Thoracic aorta (tissue), 2 donors: ENCODE data around the gene CHD9. TPM values are rescaled to one million over a fixed set of nuclear protein-coding genes. Genes with fewer than 3 reads are reported as not detected.

Source experiments
- ATAC-seq: fragments of 150-250 bp; one replicate; pipeline ENCODE4 v1.8.0; 2017; ENCODE audit warnings: low read depth; ENCODE audit not compliant: insufficient number of reproducible peaks, low FRiP score
- DNase-seq: peaks from one replicate; pipeline ENCODE4 v3.0.0-alpha.2; 2020; ENCODE audit warnings: low spot score
- H3K27ac ChIP-seq, 2 donors: fragments of 200-600 bp; sonication (generic); 1 replicate in 1 of 2; 2 replicates in 1 of 2; pipeline ENCODE4 v1.5.1; 2016; ENCODE audit warnings: mild to moderate bottlenecking in 2 of 2, moderate library complexity in 2 of 2
- H3K27me3 ChIP-seq: fragments of 200-600 bp; sonication (generic); replicated peaks from 2 replicates; pipeline ENCODE4 v1.6.0; 2016; ENCODE audit warnings: mild to moderate bottlenecking; ENCODE audit not compliant: insufficient read depth
- H3K36me3 ChIP-seq: fragments of 200-600 bp; sonication (generic); one replicate; pipeline ENCODE4 v1.5.1; 2016
- H3K4me1 ChIP-seq, 2 donors: fragments of 200-600 bp; sonication (generic); 1 replicate in 1 of 2; 2 replicates in 1 of 2; pipeline versions ENCODE4 v1.5.1 to v1.6.0; 2016; ENCODE audit warnings: low read depth in 2 of 2, mild to moderate bottlenecking in 1 of 2; ENCODE audit not compliant: control insufficient read depth in 1 of 2
- H3K4me3 ChIP-seq: fragments of 200-600 bp; sonication (generic); 2 replicates; pipeline ENCODE4 v1.5.1; 2016; ENCODE audit warnings: mild to moderate bottlenecking
- H3K9me3 ChIP-seq: fragments of 200-600 bp; sonication (generic); 2 replicates; pipeline ENCODE4 v1.5.1; 2016
- CTCF ChIP-seq: fragments of 200-600 bp; sonication (generic); IDR thresholded peaks from one replicate; pipeline ENCODE4 v1.5.1; 2019; ENCODE audit warnings: antibody characterized with exemption
- total RNA-seq, 2 donors: library from RNA; depleted of rRNA; stranded (reverse); fragments of >200 nt; gene quantifications; one replicate each; pipeline versions ENCODE4 v1.1.0 to v1.2.3, GENCODE V29; 2016

CHD9 gene
- total RNA-seq, 2 donors from 2014 or later: 71.3 to 152 TPM

DNA sequence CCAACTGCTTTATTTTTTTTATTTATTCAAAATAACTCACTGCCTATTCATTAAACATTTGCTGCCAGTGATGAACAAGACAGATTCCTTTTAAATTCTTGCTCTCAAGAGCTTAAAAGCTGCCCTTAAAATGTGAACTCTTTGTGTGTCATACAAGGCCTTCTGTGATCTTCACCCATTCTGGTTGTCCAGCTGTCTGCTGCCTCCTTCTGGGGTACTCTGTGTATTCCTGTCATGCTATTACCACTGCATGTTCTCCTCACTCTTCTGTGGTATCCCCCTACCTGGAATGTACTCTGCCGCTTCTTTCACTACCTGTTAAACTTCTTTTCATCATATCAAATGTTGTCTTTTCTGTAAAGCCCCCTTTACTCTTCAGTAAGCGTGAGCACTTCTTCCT is 165.8 kb downstream of the CHD9 start:
- no peak for DNase-seq
- H3K4me1 ChIP-seq: peaks cover 43 to 47% of the 10 kb centered on the region in 2 donors
- no peaks in the 10 kb centered on the region for H3K36me3 ChIP-seq
- TF ChIP-seq CTCF: no peak
- H3K27ac ChIP-seq: peak overlapping the region; percentile 65 to 71
- ATAC-seq: no peak
- no peak overlapping the region for H3K4me3 ChIP-seq
- H3K27me3 ChIP-seq: no peaks in the 10 kb centered on the region
- H3K9me3 ChIP-seq: no peaks in the 10 kb centered on the region

DNA sequence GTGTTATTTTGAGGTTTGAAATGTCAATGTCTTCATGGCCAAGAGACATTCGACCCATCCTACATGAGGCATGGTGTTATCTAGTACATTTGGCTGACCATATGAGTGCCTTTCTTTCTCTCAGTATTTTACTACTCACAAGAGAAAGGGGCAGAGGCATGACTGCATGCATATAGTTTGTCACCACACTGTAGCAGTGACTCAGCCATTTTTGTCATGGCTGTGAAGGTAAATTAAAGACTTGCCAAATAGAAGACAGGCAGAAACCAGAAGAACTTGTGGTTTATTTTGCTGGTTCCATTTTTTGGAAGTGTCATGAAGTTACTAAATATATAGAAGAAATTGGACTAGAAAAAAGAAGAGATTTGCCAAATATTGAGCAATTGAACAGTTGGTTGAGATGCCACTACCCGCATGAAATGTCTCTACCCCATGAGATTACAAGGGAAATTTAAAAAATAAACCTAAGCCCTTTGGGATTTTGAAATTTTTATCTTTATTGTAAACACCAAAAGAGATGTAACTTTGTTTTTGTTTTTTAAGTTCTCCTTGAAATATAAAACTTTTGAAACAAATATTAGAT is 170.3 kb downstream of the CHD9 start:
- H3K9me3 ChIP-seq: no peaks in the 10 kb centered on the region
- ATAC-seq (no peak), DNase-seq (no peak)
- H3K27ac ChIP-seq: no peak overlapping the region
- H3K4me3 ChIP-seq: no peak overlapping the region
- H3K36me3 ChIP-seq: peaks cover 20% of the 10 kb centered on the region
- no peaks in the 10 kb centered on the region for H3K27me3 ChIP-seq
- H3K4me1 ChIP-seq: peaks cover 21 to 22% of the 10 kb centered on the region in 2 donors
- no peak for TF ChIP-seq CTCF

- Histone ChIP-seq H3K27ac (no peak overlapping the region), H3K36me3 (peaks cover 62% of the 10 kb centered on the region), H3K9me3 (no peaks in the 10 kb centered on the region), H3K4me1 (no peaks in the 10 kb centered on the region), H3K4me3 (no peak overlapping the region), H3K27me3 (no peaks in the 10 kb centered on the region)
- ATAC-seq: no peak
- DNase-seq: no peak
- no peak for TF ChIP-seq CTCF
Measured at GRCh38 chr16:53232826-53233529, 178.2 kb downstream of the CHD9 start.

GRCh38 chr16:53234836-53235235 is 180.0 kb downstream of the CHD9 start:
- Histone ChIP-seq H3K4me1 (no peaks in the 10 kb centered on the region), H3K9me3 (no peaks in the 10 kb centered on the region), H3K27me3 (no peaks in the 10 kb centered on the region), H3K27ac (no peak overlapping the region), H3K36me3 (peaks cover 56% of the 10 kb centered on the region), H3K4me3 (no peak overlapping the region)
- no peak for TF ChIP-seq CTCF
- DNase-seq (no peak), ATAC-seq (no peak)

DNA sequence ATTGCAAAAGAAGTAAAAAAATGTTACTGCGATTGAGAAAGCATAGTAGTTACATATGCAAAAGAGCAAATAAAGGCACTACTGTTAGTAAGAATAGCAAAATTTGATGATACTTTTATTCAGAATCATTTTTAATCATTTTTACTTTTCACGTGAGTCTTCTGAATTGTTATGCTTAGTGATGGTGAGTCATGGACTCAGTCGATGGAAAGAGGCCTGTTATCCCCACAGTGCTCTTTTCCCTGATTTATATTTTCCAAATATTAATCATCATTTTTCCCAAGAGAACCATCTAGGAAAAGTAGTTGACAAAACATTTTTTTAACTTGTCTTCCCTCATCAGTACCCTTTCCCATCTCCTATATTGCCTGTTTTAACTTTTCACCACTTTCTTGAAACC is 181.1 kb downstream of the CHD9 start:
- Histone ChIP-seq H3K27me3 (no peaks in the 10 kb centered on the region), H3K4me3 (no peak overlapping the region)
- ATAC-seq: no peak

More for the DNA sequence above, 181.1 kb downstream of the CHD9 start:
- Histone ChIP-seq H3K27ac (no peak overlapping the region), H3K4me1 (no peaks in the 10 kb centered on the region), H3K36me3 (peaks cover 47% of the 10 kb centered on the region), H3K9me3 (no peaks in the 10 kb centered on the region)
- no peak for TF ChIP-seq CTCF
- DNase-seq: no peak
